ENCODE measurements around the gene PLEKHM3.

The PLEKHM3 gene

DNA sequence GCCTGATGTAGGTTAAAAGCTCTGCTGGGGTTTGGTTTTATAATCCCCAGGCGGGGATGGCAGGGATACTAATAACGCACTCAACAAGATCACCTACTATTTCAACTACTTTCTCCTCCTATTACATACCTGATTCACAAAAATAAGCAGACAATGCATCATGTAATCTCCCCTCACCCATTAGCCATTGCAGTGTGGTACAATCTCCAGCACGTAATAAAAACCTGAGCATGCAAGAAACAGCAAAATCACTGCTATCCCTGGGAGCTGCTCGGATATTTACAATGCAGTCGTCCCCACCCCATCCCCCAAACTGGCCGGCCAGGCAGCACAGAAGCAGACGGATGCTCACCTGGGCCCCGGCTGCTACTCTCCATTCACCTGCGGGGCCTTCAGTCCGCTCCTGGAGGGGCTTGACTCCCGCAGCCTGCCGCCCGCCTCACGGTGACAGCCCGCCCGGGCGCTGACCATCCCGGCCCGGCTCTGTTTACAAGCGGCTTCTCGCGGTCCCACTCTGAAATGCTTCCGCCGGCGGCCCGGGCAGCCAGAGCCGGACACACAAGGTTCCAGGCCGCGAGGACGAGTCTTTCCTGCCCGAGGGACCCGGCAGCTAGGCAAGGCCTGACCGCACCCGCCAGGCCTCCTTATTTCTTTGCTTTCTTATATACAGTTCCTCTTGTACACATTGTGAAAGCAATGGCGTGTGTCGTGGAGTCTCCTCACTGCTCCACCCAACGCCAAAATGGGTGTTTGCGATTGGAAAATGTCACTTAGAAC, at the start of gene PLEKHM3:
TSS of gene PLEKHM3 (minus strand) at position 491 of the 777 bp plus-strand sequence. CDS start 23,888 bp downstream, outside the sequence.
- peak; percentile 60 for DNase-seq (ENCODE audit: low read depth)

- DNase-seq (ENCODE audit: low read depth): no peak
These were observed 49.5 kb upstream of the PLEKHM3 start for GRCh38 chr2:208074610-208075356.

GRCh38 chr2:208072250-208072892, 47.0 kb upstream of the PLEKHM3 start:
- DNase-seq (ENCODE audit: low read depth): peak; percentile 32

DNA sequence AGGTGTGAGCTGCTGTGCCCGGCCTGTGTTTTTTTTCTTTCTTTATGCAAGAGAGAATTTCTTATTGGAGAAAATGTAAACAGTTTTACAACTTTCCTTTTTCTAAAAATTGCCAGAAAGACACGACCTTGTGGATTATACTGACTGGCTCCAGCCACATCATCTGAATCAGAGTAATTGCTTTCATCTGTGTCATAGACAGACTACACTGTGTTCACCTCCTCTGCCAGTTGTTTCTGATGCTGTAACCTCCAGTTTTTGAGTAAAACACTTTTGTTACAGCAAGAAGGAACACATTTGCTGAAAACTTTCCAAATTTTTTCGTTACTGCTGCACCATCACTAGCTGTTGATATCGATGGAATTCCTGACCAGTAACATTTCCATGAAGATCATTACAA, 43.9 kb upstream of the PLEKHM3 start:
- no peak for DNase-seq (ENCODE audit: low read depth)

DNA sequence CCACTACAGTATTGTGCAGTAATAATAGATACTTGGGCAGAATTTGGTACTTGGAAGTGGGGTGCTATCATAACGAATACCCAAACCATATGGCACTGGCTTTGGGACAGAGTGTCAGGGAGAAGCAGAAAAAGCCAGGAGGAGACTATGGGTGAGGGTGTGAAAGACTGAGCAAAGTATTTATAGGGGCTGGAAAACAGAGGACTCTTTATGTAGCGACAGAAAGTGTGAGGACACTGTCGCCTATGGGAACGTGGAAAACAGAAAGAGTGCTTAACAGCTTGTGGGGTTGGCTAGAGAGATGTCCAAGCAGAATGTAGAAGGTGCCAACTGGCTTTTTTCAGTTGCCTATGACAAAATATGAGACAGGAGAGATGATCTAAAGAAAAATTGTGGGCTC, 40.7 kb upstream of the PLEKHM3 start:
- DNase-seq (ENCODE audit: low read depth): no peak

- no peak for DNase-seq (ENCODE audit: low read depth)
These were observed 40.1 kb upstream of the PLEKHM3 start for GRCh38 chr2:208065476-208065875.

DNA sequence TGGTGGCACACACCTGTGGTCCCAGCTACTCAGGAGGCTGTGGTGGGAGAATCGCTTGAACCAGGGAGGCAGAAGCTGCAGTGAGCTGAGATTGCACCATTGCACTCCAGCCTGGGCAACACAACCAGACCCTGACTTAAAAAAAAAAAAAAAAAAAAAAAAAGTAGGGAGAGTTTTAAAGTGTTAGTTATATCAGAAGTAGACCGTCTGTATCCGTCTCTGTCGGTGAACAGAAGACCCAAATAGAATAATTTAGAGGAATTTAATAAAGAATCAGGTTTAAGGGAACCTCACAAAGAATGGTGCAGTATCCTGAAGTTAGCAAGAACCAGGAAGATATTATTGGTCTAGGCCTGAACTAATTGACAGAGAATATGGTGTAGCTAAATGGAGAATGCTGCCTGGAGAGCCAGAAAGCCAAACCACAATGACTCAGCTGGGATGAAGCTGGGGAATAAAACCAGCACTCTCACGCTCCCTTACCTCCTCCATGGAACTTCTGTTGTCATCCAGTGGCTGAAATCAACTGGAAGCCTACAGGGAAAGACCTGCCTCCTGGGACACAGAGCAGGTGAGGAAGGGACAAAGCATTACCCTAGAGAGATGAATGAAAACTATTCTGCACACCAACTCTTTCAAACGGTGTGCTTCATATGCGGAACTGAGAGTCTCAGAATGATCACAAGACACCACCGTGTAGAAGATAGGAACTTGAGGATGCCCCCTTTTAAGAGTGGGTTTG, 39.1 kb upstream of the PLEKHM3 start:
- no peak for DNase-seq (ENCODE audit: low read depth)

- no peak for DNase-seq (ENCODE audit: low read depth)
These were observed 37.6 kb upstream of the PLEKHM3 start for GRCh38 chr2:208062961-208063360.

- DNase-seq (ENCODE audit: low read depth): no peak
These were observed 36.8 kb upstream of the PLEKHM3 start for GRCh38 chr2:208062113-208062512.

DNA sequence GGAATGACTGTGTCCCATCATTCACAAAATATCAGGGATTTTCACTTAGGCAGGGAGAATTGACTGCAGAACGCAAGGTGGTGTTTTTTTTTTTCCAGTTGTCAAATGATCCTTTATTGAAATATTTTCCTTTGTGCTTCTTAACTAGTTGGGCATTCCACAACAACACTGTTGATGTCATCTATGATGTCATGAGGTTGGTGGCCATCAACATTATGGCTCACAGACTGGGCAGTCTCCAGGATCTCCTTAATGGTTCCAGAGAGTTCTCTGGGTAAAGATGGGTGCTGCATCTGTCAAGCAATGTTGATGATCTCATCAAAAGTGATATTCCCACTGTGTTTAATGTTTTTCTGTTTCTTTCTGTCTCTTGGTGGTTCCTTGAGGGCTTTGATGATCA, 31.8 kb upstream of the PLEKHM3 start:
- no peak for DNase-seq (ENCODE audit: low read depth)

- DNase-seq (ENCODE audit: low read depth): no peak
These were observed 24.1 kb upstream of the PLEKHM3 start for GRCh38 chr2:208049441-208049840.

DNA sequence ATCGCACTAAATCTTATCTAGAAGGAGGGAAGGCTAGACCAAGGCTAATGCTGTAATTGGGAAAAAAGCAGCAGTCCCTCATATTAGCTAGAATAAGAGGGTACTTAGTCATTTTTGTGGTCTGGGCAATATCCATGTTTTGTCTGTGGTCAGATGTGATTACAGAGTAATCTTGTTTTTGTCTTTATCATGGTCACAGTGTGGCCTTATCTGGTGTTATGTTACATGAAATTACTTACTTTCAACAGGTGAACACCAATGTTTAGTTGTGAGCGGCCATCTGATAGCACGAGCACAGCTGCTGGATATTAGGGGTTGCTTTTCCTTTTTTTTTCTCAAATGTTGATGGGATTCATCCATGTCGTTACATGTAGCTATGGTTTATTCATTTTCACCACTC, 23.7 kb upstream of the PLEKHM3 start:
- no peak for DNase-seq (ENCODE audit: low read depth)

DNA sequence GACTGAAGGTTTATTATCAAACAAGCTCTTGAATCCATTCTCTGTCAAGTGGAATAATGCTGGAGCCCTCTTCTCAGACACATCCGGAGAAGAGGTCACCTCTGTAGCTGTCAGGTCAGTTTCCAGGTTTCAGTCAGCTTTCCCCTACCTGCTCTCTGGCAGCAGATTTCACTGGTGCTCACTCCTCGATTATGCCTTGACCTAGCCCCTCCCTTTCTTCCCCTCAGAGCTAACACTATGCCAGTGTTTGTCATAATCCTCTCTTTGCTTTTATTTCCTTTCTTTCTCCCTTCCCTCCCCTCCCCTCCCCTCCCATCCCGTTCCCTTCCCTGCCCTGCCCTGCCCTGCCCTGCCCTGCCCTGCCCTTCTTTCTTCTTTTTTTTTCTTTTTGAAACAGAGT, 22.5 kb upstream of the PLEKHM3 start:
- DNase-seq (ENCODE audit: low read depth): no peak

- DNase-seq (ENCODE audit: low read depth): no peak
These were observed 21.4 kb upstream of the PLEKHM3 start for GRCh38 chr2:208046686-208047085.

GRCh38 chr2:208042450-208042849, 17.1 kb upstream of the PLEKHM3 start:
- no peak for DNase-seq (ENCODE audit: low read depth)

DNA sequence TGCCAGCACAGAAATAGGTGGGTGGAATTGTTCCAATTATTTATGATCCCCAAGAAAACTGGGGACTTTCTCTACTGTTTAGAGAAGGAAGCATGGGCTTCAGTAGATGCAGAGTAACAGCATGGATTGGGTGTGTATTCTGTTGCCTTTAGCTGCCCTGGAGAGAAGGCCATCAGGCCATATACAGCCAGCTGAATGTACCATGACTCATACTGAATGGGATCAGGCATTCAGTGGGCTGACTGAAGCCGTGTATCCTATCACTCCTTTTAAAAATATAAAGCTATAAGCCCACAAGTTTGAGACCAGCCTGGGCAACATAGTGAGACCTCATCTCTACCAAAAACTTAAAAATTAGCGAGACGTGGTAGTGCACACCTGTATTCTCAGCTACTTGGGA, 16.7 kb upstream of the PLEKHM3 start:
- no peak for DNase-seq (ENCODE audit: low read depth)

GRCh38 chr2:208040199-208041171, 15.2 kb upstream of the PLEKHM3 start:
- DNase-seq (ENCODE audit: low read depth): peak; percentile 53

DNA sequence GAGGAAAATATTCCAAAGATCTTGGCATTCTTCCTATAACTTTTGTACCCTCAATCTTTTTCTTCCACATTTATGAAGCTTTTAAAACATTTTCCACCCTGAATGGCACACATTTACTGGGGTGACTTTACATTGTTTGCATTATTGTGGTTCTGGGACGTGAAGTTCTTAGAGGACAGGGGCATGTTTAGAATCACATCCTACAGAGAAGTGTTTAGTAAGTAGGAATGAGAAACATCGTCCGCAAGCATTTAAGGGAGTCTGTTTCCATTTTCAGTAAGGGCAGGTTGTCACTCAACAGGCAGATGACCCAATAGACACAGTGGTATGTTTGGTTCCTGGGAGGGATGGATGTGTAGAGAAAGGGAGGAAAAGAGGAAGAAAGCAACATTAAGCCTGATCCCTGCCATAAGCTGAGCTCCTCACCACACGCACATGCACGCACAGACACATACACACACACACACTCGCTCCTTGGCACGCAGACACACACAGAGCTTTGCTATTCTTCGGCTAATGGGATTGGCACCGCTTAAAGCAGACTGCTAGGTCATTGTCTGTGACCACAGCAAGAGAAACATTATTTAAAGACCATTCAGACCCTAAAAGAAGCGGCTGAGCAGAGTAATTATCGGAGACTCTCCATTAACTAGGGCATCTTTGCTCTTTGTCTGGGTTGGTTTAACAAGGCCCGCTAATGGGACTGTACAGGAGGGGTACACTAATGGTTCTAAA, 14.2 kb upstream of the PLEKHM3 start:
- DNase-seq (ENCODE audit: low read depth): no peak

- DNase-seq (ENCODE audit: low read depth): no peak
These were observed 12.5 kb upstream of the PLEKHM3 start for GRCh38 chr2:208037564-208038487.
